ENCODE data around the gene COA5. TPM values are rescaled to one million over a fixed set of nuclear protein-coding genes. Genes with fewer than 3 reads are reported as not detected.
A peak's percentile ranks its signal among the peaks of the same experiment; 100 is the strongest.

The COA5 gene
- total RNA-seq, 6 experiments from 2014 or later, result 12.5 to 16.9 (median 15.7) TPM

GRCh38 chr2:98558852-98559530 is 49.3 kb downstream of the COA5 start:
- no peak for TF ChIP-seq CTCF (IDR thresholded peaks at IDR 0.05)

GRCh38 chr2:98556344-98557033 is 51.8 kb downstream of the COA5 start:
- no peak for TF ChIP-seq CTCF (IDR thresholded peaks at IDR 0.05)
- peaks cover 2% of the 10 kb centered on the region; the same call in 1 of the 2 replicates for H3K27me3 Mint-ChIP-seq (ENCODE audit: insufficient read depth)
- H3K36me3 Mint-ChIP-seq (ENCODE audit: low read depth), result peaks cover 20% of the 10 kb centered on the region
- no peak for DNase-seq
- H3K4me3 Mint-ChIP-seq, result no peak overlapping the region
- H3K27ac Mint-ChIP-seq, result no peak overlapping the region
- no peaks in the 10 kb centered on the region for H3K9me3 Mint-ChIP-seq
- peaks cover 52% of the 10 kb centered on the region for H3K4me1 Mint-ChIP-seq (ENCODE audit: low read depth)

More at GRCh38 chr2:98558852-98559530, 49.3 kb downstream of the COA5 start:
- DNase-seq, result no peak
- Mint-ChIP-seq H3K4me3 (peak overlapping the region; percentile 41), H3K4me1 (ENCODE audit: low read depth) (peaks cover 32% of the 10 kb centered on the region), H3K27me3 (ENCODE audit: insufficient read depth) (no peaks in the 10 kb centered on the region; the same call in 1 of the 2 replicates), H3K36me3 (ENCODE audit: low read depth) (peaks cover 7% of the 10 kb centered on the region; the same call in 1 of the 2 replicates), H3K27ac (peak overlapping the region; percentile 75), H3K9me3 (no peaks in the 10 kb centered on the region)

GRCh38 chr2:98555696-98556095 is 52.6 kb downstream of the COA5 start:
- Mint-ChIP-seq H3K36me3 (ENCODE audit: low read depth) (peaks cover 20% of the 10 kb centered on the region), H3K27me3 (ENCODE audit: insufficient read depth) (peaks cover 2% of the 10 kb centered on the region; the same call in 1 of the 2 replicates), H3K4me3 (no peak overlapping the region), H3K4me1 (ENCODE audit: low read depth) (peaks cover 44% of the 10 kb centered on the region), H3K9me3 (no peaks in the 10 kb centered on the region), H3K27ac (no peak overlapping the region)
- no peak for DNase-seq
- no peak for TF ChIP-seq CTCF (IDR thresholded peaks at IDR 0.05)

- H3K36me3 Mint-ChIP-seq (ENCODE audit: low read depth), result peaks cover 18% of the 10 kb centered on the region
- H3K9me3 Mint-ChIP-seq, result no peaks in the 10 kb centered on the region
- no peak overlapping the region for H3K27ac Mint-ChIP-seq
- no peak overlapping the region for H3K4me3 Mint-ChIP-seq
- TF ChIP-seq CTCF (IDR thresholded peaks at IDR 0.05), result no peak
- H3K27me3 Mint-ChIP-seq (ENCODE audit: insufficient read depth), result peaks cover 2% of the 10 kb centered on the region; the same call in 1 of the 2 replicates
- H3K4me1 Mint-ChIP-seq (ENCODE audit: low read depth), result peaks cover 30% of the 10 kb centered on the region
- DNase-seq, result no peak
Measured at GRCh38 chr2:98554116-98554861, 54.0 kb downstream of the COA5 start.

GRCh38 chr2:98552499-98553179 is 55.7 kb downstream of the COA5 start:
- peak; percentile 87 for DNase-seq
- H3K4me1 Mint-ChIP-seq (ENCODE audit: low read depth), result peaks cover 21% of the 10 kb centered on the region

More at GRCh38 chr2:98552499-98553179, 55.7 kb downstream of the COA5 start:
- Mint-ChIP-seq H3K9me3 (no peaks in the 10 kb centered on the region), H3K36me3 (ENCODE audit: low read depth) (peaks cover 15% of the 10 kb centered on the region), H3K4me3 (no peak overlapping the region), H3K27ac (peak overlapping the region; percentile 72), H3K27me3 (ENCODE audit: insufficient read depth) (peaks cover 2% of the 10 kb centered on the region; the same call in 1 of the 2 replicates)
- no peak for TF ChIP-seq CTCF (IDR thresholded peaks at IDR 0.05)
